Measurements from ENCODE around the gene SLC47A1. TPM values are rescaled to one million over a fixed set of nuclear protein-coding genes. Genes with fewer than 3 reads are reported as not detected.

The SLC47A1 gene
- total RNA-seq (10 to 100 TPM in 5 of 10 donors, 1 to 10 TPM in 5; 2.1 to 20.3 (median 9.2) TPM), polyA plus RNA-seq (1 to 10 TPM in 1 of 2 donors, under 1 TPM in 1; 0.62 to 6.3 TPM)
- long read RNA-seq, donor 1, partial matches to known transcripts, result 0 of 3 reads
- long read RNA-seq, donor 1, other reads (novel, unspliced or antisense), result 1 of 3 reads
- long read RNA-seq, donor 2, partial matches to known transcripts, result 1 of 6 reads
- long read RNA-seq, donor 2, other reads (novel, unspliced or antisense), result 2 of 6 reads
- long read RNA-seq, donor 3, partial matches to known transcripts, result 1 of 6 reads
- long read RNA-seq, donor 3, other reads (novel, unspliced or antisense), result 5 of 6 reads

GRCh38 chr17:19533718-19534561 is at the start of gene SLC47A1:
SLC47A1 (plus strand) TSS chr17:19533854; CDS start chr17:19533940, 86 bp downstream.
- Histone ChIP-seq H3K9me3 (no peaks in the 10 kb centered on the region), H3K27ac (peak within 1 kb of the TSS in 4 of 10 donors; percentile 36 to 56 (median 44)), H3K36me3 (no peaks in the 10 kb centered on the region), H3K27me3 (peaks cover 0 to 46% (median 27%) of the 10 kb centered on the region in 7 donors), H3K4me1 (peaks cover 0 to 26% (median 13%) of the 10 kb centered on the region in 9 donors), H3K4me3 (peak within 1 kb of the TSS; percentile 44 to 69 (median 64))
- TF ChIP-seq CTCF (IDR thresholded peaks at IDR 0.05), result no peak
- intact Hi-C loops (cut with DNase I), result loop anchor here in 1 of 10 donors (5.0 kb wide), 1 partner anchor 218 kb away; no protein-coding TSS in a partner anchor
- peak; percentile 84 to 93 (median 90) for ATAC-seq
- WGBS, 2 donors, result 1% methylated on average over 85 to 87 of the region's 87 CpGs
- DNase-seq, result peak in 1 of 2 donors; percentile 42

GRCh38 chr17:19485800-19486340 is 47.8 kb upstream of the SLC47A1 start:
- ATAC-seq (no peak), DNase-seq (no peak)
- no peak overlapping the region for H3K4me3 ChIP-seq
- no peaks in the 10 kb centered on the region for H3K36me3 ChIP-seq
- no peaks in the 10 kb centered on the region for H3K9me3 ChIP-seq
- TF ChIP-seq CTCF (IDR thresholded peaks at IDR 0.05), result no peak
- WGBS, 2 donors, result 82 to 88% methylated on average over 3 of the region's 3 CpGs
- intact Hi-C loops (cut with DNase I), result loop anchor here in 1 of 10 donors (10.0 kb wide), 1 partner anchor 59 kb away; no protein-coding TSS in a partner anchor
- H3K27me3 ChIP-seq, result no peaks in the 10 kb centered on the region
- H3K27ac ChIP-seq, result no peak overlapping the region
- peaks cover 0 to 8% (median 0%) of the 10 kb centered on the region in 9 donors for H3K4me1 ChIP-seq

GRCh38 chr17:19486351-19487023 is 47.2 kb upstream of the SLC47A1 start:
- H3K4me3 ChIP-seq, result no peak overlapping the region
- no peak overlapping the region for H3K27ac ChIP-seq
- ATAC-seq (peak in 1 of 8 donors; percentile 25), DNase-seq (no peak)
- WGBS, 2 donors, result 96 to 97% methylated on average over 13 of the region's 13 CpGs
- intact Hi-C loops (cut with DNase I), result loop anchor here in 1 of 10 donors (10.0 kb wide), 1 partner anchor 58 kb away; no protein-coding TSS in a partner anchor
- no peaks in the 10 kb centered on the region for H3K9me3 ChIP-seq
- H3K4me1 ChIP-seq, result peaks cover 0 to 8% (median 0%) of the 10 kb centered on the region in 9 donors
- H3K36me3 ChIP-seq, result no peaks in the 10 kb centered on the region
- H3K27me3 ChIP-seq, result no peaks in the 10 kb centered on the region
- no peak for TF ChIP-seq CTCF (IDR thresholded peaks at IDR 0.05)
